Measurements from ENCODE around the gene PRMT2.

PRMT2 gene

GRCh38 chr21:46661642-46662366 is 26.3 kb downstream of the PRMT2 start:
- H3K4me3 ChIP-seq (ENCODE audit: low read depth, low read length) = no peak overlapping the region
- TF ChIP-seq CTCF (IDR thresholded peaks at IDR 0.05; ENCODE audit: control insufficient read depth, extremely low read depth, insufficient read depth) = no peak
- DNase-seq (ENCODE audit: low read depth) = no peak

GRCh38 chr21:46662367-46662654 is 26.8 kb downstream of the PRMT2 start:
- no peak for TF ChIP-seq CTCF (IDR thresholded peaks at IDR 0.05; ENCODE audit: control insufficient read depth, extremely low read depth, insufficient read depth)
- H3K4me3 ChIP-seq (ENCODE audit: low read depth, low read length) = no peak overlapping the region
- no peak for DNase-seq (ENCODE audit: low read depth)

GRCh38 chr21:46662765-46663500 is 27.5 kb downstream of the PRMT2 start:
- no peak for DNase-seq (ENCODE audit: low read depth)
- TF ChIP-seq CTCF (IDR thresholded peaks at IDR 0.05; ENCODE audit: control insufficient read depth, extremely low read depth, insufficient read depth) = no peak
- H3K4me3 ChIP-seq (ENCODE audit: low read depth, low read length) = no peak overlapping the region

GRCh38 chr21:46663754-46664153 is 28.3 kb downstream of the PRMT2 start:
- no peak overlapping the region for H3K4me3 ChIP-seq (ENCODE audit: low read depth, low read length)
- no peak for DNase-seq (ENCODE audit: low read depth)
- TF ChIP-seq CTCF (IDR thresholded peaks at IDR 0.05; ENCODE audit: control insufficient read depth, extremely low read depth, insufficient read depth) = no peak

GRCh38 chr21:46664316-46664995 is 29.0 kb downstream of the PRMT2 start:
- TF ChIP-seq CTCF (IDR thresholded peaks at IDR 0.05; ENCODE audit: control insufficient read depth, extremely low read depth, insufficient read depth) = no peak
- H3K4me3 ChIP-seq (ENCODE audit: low read depth, low read length) = no peak overlapping the region
- no peak for DNase-seq (ENCODE audit: low read depth)

- no peak overlapping the region for H3K4me3 ChIP-seq (ENCODE audit: low read depth, low read length)
- no peak for DNase-seq (ENCODE audit: low read depth)
- no peak for TF ChIP-seq CTCF (IDR thresholded peaks at IDR 0.05; ENCODE audit: control insufficient read depth, extremely low read depth, insufficient read depth)
Measured at GRCh38 chr21:46665566-46665965, 30.1 kb downstream of the PRMT2 start.

Measured in LNCaP clone FGC (cell line).